GM10266 (cell line): ENCODE results near the gene ATXN2L.

Experiments used
- DNase-seq: peaks from one replicate; pipeline ENCODE4 v3.0.0; 2012; ENCODE audit errors: extremely low spot score
- TF ChIP-seq, protein P1 (sequence below): IDR thresholded peaks from 2 replicates; pipeline ENCODE4 v1.5.1; 2012; ENCODE audit warnings: mild to moderate bottlenecking, low read depth; ENCODE audit not compliant: control insufficient read depth, insufficient read depth; ENCODE audit errors: missing control alignments

The ATXN2L gene

DNA sequence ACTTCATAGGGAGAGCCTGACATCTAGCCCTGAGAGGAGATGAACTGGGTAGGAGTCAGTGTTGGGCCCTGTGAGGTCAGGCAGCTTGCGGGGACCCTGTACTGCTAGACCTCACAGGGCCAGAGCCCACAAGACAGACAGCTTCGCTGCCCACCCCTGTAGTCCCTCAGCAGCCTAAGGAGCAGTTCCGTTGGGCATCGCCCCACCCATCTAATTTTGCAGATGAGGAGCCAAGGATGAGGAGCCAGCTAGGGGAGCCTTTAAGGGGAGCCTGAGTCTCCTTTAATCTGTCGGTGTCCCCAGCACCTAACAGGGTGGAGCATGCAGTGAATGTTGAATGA is 24.1 kb downstream of the ATXN2L start:
- no peak for DNase-seq
- TF ChIP-seq, protein P1, sequence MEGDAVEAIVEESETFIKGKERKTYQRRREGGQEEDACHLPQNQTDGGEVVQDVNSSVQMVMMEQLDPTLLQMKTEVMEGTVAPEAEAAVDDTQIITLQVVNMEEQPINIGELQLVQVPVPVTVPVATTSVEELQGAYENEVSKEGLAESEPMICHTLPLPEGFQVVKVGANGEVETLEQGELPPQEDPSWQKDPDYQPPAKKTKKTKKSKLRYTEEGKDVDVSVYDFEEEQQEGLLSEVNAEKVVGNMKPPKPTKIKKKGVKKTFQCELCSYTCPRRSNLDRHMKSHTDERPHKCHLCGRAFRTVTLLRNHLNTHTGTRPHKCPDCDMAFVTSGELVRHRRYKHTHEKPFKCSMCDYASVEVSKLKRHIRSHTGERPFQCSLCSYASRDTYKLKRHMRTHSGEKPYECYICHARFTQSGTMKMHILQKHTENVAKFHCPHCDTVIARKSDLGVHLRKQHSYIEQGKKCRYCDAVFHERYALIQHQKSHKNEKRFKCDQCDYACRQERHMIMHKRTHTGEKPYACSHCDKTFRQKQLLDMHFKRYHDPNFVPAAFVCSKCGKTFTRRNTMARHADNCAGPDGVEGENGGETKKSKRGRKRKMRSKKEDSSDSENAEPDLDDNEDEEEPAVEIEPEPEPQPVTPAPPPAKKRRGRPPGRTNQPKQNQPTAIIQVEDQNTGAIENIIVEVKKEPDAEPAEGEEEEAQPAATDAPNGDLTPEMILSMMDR, result no peak

DNA sequence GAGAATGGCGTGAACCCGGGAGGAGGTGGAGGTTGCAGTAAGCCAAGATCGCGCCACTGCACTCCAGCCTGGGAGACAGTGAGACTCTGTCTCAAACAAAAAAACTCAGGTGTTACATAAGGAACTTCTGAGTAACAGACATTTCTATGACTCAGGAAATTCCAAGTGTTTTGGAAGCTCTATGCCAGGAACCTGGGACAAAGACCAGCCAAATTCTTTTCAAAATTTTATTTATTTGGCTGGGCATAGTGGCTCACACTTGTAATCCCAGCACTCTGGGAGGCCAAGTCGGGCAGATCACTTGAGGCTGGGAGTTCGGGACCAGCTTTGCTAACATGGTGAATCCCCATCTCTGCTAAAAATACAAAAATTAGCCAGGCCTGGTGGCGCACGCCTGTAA is 35.6 kb downstream of the ATXN2L start:
- TF ChIP-seq, protein P1, result no peak
- no peak for DNase-seq

DNA sequence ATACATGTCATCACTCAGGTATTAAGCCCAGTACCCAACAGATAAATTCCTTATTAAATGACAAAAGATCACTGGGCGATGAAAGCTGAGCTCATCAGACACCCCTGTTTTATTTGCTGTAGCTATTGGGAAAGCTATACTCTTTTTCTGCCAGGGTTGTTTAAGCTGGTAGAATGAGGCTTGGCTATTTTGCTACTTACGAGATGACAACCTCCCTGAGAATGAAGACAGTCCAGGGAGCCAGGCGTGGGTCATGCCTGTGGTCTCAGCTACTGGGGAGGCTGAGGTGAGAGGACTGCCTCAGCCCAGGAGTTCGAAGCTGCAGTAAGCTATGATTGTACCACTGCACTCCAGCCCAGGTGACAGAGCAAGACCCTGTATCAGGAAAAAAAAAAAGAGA is 36.5 kb downstream of the ATXN2L start:
- DNase-seq, result no peak
- TF ChIP-seq, protein P1, result no peak

DNA sequence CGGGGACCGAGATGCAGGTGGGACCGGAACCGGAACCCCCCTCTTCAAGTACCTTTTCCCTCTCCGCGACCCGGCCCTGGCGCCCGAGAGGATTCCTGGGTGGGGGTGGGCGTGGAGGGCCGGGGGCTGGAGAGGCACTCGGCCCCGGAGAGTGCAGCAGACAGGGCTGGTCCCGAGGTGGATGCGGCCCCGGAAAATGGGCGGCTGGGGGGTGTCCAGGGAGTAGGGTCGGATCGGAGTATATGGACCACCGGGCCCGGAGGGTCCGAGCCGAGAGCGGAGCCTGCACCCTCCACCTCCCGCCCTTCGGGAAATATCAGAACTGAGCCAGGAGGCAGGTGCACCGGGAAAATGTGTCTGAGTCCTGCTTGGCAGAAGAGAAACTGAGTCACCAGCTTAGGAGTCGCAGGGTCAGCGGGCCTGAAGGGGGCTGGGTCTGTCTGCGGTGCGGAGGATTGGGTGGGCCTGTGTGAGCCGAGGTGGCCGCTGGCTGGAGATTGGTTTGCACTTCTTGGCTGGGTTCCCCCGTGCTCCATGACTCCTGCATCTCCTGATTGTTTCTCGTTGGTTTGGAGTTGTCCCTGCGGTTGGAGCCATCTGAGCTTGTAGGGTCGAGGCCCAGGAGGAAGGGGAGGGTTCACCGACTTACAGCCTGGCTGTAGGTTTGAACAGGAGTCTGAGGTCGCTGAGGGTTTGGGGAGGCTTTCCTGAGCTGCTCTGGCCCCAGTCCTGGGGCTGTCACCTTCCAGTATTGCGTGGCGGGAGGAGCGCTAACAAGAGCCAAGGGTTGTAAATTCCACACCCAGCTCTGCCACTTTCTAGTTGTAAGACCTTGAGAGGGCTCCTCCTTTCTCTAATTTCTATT is 41.4 kb downstream of the ATXN2L start:
- TF ChIP-seq, protein P1, result no peak
- DNase-seq, result no peak

DNA sequence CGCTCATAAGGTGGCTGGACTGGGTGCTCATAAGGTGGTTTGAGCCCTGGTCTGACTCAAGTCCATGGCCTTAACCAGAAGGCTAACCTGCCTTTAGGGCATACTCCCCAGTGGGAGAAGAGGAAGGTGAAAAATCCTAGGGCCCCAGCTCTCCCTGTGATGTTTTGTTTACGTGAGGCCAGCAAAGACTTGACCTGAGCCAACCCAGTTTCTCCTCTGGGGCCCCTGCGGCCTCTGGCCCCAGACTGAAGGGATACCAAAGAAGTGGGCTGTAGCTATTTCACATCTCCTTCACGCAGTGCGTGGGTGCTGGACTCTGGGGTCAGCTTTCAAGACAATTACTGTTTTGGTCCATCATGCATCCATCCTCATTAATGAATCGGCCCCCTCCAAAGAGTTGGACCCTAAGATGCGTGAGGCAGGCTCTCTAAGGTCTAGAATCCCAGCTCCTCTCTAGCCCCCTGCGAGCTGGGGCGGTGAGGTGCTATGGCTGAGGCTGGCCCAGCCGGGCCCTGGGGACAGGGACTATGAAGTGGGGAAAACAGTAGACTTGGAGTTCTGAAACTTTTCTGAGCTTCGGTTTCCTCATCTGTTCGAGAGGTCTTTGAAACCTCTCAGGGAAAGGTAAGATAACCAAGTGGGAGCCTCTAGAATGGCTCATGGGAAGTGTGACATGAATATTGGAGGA is 42.3 kb downstream of the ATXN2L start:
- no peak for DNase-seq
- TF ChIP-seq, protein P1, result no peak

DNA sequence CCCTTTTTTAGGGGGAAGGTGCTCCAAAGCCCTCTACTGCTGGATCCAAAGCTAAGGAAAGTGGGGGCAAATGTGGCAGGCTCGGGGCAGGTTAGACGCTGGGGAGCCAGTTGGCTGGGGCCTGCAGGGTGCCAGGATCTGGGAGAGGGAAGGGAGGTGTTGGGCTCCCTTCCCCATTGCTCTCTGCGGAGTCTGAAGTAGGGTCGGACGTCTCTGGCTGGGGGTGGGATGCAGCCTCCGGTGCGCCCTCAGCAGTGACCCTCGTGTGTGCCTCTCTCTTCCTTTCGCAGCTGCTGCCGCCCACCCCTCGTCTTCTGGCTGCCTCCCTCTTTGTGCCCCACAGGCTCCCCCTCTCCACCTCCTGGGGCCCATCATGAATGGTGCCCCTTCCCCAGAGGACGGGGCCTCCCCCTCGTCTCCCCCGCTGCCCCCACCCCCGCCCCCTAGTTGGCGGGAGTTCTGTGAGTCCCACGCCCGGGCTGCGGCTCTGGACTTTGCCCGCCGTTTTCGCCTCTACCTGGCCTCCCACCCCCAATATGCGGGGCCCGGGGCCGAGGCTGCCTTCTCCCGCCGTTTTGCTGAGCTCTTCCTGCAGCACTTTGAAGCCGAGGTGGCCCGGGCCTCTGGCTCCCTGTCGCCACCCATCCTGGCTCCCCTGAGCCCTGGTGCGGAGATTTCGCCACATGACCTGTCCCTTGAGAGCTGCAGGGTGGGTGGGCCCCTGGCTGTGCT is 43.1 kb downstream of the ATXN2L start:
- DNase-seq, result no peak
- TF ChIP-seq, protein P1, result no peak
